AG08395 (cell line): ENCODE results near the gene RAP1B.
A peak's percentile ranks its signal among the peaks of the same experiment; 100 is the strongest.
"Not testable (repeated sequence)": the region's sequence is repeated elsewhere in the genome, so short reads cannot be mapped to it uniquely, and the experiment has no call there.

Experiments used
- DNase-seq: peaks from one replicate; pipeline ENCODE4 v3.0.0; 2012; ENCODE audit warnings: mixed read lengths, low spot score

RAP1B gene

DNA sequence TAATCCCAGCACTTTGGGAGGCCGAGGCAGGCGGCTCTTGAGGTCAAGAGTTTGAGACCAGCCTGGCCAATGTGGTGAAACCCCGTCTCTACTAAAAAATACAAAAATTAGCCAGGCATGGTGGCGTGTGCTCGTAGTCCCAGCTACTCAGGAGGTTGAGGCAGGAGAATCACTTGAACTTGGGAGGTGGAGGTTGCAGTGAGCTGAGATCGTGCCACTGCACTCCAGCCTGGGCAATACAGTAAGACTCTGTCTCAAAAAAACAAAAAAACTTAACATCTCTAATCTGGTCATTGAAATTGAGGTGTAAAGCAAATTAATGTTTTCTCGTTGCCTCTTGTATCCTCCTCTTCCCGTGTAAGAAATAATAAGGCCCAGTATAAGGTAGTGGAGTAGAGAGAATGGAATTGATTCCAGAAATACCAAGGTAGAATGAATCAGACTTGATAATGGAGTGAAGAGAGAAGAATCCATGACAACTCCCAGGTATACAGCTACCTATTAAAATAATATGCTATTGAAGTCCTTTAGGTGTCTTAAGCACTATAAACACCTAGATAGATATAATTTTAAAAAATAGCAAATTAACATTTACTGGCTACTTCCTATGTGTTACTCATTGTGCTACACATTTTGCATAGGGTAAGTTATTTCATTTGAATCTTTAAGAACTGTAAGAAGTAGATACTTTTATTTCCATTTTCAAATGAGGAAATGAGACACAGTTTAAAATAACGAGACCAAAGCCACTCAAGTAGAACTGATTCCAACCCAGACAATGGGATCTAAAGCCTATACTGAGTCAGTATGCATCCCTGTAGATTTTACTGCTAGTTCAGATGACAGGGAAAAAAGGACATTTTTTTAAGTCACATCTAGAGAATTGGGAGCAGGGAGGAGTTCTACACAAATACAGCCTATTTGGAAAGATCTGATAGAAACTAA is 23.2 kb downstream of the RAP1B start:
- DNase-seq: no peak

GRCh38 chr12:68636268-68636667 is 25.6 kb downstream of the RAP1B start:
- DNase-seq: peak; percentile 7

GRCh38 chr12:68637439-68637838 is 26.7 kb downstream of the RAP1B start:
- DNase-seq: not testable (repeated sequence)

GRCh38 chr12:68638171-68638570 is 27.5 kb downstream of the RAP1B start:
- no peak for DNase-seq

- no peak for DNase-seq
These were observed 28.2 kb downstream of the RAP1B start for GRCh38 chr12:68638721-68639395.

- no peak for DNase-seq
These were observed 28.7 kb downstream of the RAP1B start for GRCh38 chr12:68639396-68639767.

GRCh38 chr12:68641138-68641537 is 30.4 kb downstream of the RAP1B start:
- DNase-seq: no peak

- no peak for DNase-seq
These were observed 35.8 kb downstream of the RAP1B start for GRCh38 chr12:68646484-68646883.

GRCh38 chr12:68647507-68647906 is 36.8 kb downstream of the RAP1B start:
- DNase-seq: no peak

GRCh38 chr12:68648179-68648578 is 37.5 kb downstream of the RAP1B start:
- no peak for DNase-seq

- DNase-seq: no peak
These were observed 54.4 kb downstream of the RAP1B start for GRCh38 chr12:68665016-68665569.

DNA sequence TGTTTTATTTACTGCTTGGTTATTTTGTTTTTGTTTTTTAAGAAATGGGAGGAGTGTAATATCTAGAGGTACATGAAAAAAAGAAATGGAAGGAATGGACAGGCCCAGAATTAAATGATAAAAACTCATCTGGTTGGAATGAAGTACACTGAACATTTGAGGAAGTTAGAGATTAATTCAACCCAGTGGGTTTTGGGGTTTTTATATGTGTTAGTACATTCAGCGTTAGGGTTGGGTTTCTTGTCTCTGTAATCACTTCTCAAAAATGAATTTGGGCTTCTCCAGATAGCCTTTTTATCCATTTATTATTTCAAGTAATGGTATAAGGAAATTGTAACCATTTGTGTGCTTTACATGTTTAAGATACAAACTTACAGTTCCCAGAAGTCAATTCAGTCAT is 56.6 kb downstream of the RAP1B start:
- DNase-seq: no peak

GRCh38 chr12:68667896-68668295 is 57.2 kb downstream of the RAP1B start:
- DNase-seq: no peak

- DNase-seq: no peak
These were observed 60.5 kb downstream of the RAP1B start for GRCh38 chr12:68671179-68671578.

GRCh38 chr12:68673788-68674187 is 63.1 kb downstream of the RAP1B start:
- DNase-seq: no peak

DNA sequence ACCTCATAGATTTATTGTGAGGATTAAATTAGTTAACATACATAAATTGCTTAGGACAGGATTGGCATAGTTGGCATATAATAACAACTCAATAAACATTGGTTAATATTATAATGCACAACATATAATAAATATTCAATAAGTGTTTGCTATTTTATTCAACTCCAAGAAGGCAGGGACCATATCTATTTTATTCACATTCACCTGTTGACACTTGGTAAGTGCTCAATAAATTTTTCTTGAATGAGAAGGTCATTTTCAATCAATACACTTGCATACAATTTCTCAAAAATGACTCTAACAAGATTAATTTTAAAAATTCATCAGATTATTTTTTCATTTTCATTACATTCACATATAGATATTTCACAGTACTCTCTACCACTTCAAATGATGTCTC is 63.7 kb downstream of the RAP1B start:
- no peak for DNase-seq

- no peak for DNase-seq
These were observed 64.6 kb downstream of the RAP1B start for GRCh38 chr12:68675101-68675842.

DNA sequence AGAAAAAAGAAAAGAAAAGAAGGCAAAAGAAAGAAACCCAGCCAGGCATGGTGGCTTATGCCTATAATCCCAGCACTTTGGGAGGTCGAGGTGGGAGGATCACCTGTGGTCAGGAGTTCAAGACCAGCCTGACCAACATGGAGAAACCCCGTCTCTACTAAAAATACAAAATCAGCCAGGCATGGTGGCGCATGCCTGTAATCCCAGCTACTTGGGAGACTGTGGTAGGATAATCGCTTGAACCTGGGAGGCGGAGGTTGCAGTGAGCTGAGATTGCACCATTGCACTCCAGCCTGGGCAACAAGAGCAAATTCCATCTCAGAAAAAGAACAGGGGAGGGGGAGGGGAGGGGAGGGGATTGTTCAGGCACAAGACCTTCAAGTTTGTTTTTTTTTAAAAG is 66.2 kb downstream of the RAP1B start:
- not testable (repeated sequence) for DNase-seq

DNA sequence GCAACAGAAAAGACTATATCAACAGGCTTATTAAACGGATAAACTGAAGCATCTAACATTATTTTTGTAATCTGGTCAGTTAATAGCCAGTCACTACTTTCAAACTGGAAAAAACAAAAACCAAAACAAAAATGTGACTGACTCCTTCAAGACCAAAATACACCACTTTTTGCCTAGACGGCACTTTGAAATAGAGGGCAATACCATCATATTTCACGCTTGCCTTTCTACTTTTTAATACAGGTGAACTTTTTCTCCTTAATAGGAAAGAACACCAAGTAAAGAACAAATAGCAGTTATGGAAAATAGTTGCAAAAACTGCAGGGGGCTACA is 75.5 kb downstream of the RAP1B start:
- no peak for DNase-seq

- peak; percentile 100 for DNase-seq
These were observed 76.2 kb downstream of the RAP1B start, which contains the start of gene NUP107 for GRCh38 chr12:68686595-68687521. NUP107 (plus strand) TSS chr12:68686978; CDS start chr12:68687066, 88 bp downstream.

DNA sequence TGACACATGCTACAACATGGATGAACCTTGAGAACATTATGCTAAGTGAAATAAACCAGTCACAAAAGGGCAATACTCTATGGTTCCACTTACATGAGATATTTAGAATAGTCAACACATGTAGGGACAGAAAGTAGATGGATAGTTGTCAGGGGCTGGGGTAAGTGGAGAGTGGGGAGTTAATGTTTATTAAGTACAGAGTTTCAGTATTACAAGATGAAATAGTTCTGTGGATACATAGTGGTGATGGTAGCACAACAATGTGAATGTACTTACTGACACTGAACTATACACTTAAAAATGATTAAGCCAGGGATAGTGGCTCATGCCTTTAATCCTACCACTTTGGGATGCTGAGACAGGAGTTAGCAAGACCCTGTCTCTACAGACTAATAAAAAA is 84.8 kb downstream of the RAP1B start:
- no peak for DNase-seq
